Immature natural killer cell (primary cell): ENCODE results near the gene C17orf67. TPM values are rescaled to one million over a fixed set of nuclear protein-coding genes. Genes with fewer than 3 reads are reported as not detected.
A peak's percentile ranks its signal among the peaks of the same experiment; 100 is the strongest.

Experiments used
- DNase-seq, 3 donors: peaks; one replicate each; pipeline ENCODE4 v3.0.0; 2022; ENCODE audit warnings: mixed read lengths in 1 of 3
- H3K27ac Mint-ChIP-seq, 6 donors: one replicate each; pipeline ENCODE4 v1.8.0; 2020; ENCODE audit warnings: mixed read lengths in 6 of 6, mild to moderate bottlenecking in 5 of 6, inconsistent platforms in 4 of 6, moderate library complexity in 3 of 6
- H3K27me3 Mint-ChIP-seq, 3 donors: one replicate each; pipeline ENCODE4 v1.8.0; 2020 to 2021; ENCODE audit warnings: low read depth in 3 of 3, mild to moderate bottlenecking in 3 of 3, mixed read lengths in 3 of 3, moderate library complexity in 3 of 3, inconsistent platforms in 1 of 3
- H3K36me3 Mint-ChIP-seq, 3 donors: one replicate each; pipeline ENCODE4 v1.8.0; 2020; ENCODE audit warnings: mixed read lengths in 3 of 3, inconsistent platforms in 2 of 3, mild to moderate bottlenecking in 2 of 3
- H3K4me1 Mint-ChIP-seq, 2 donors: one replicate each; pipeline ENCODE4 v1.8.0; 2020; ENCODE audit warnings: inconsistent platforms in 2 of 2, mild to moderate bottlenecking in 2 of 2, mixed read lengths in 2 of 2, moderate library complexity in 1 of 2
- H3K4me3 Mint-ChIP-seq, 5 donors: one replicate each; pipeline ENCODE4 v1.8.0; 2020; ENCODE audit warnings: mild to moderate bottlenecking in 5 of 5, mixed read lengths in 5 of 5, inconsistent platforms in 3 of 5, moderate library complexity in 3 of 5
- H3K9me3 Mint-ChIP-seq, 6 donors: one replicate each; pipeline ENCODE4 v1.8.0; 2020; ENCODE audit warnings: mild to moderate bottlenecking in 6 of 6, mixed read lengths in 6 of 6, inconsistent platforms in 4 of 6, moderate library complexity in 3 of 6
- polyA plus RNA-seq, 3 donors: library from polyadenylated mRNA; unstranded; fragments of 300-500 nt; fragmentation: Illumina TruSeq; gene quantifications; one replicate each; pipeline ENCODE4 v1.2.3, GENCODE V29; 2021

The C17orf67 gene
- polyA plus RNA-seq, 3 donors from 2014 or later, result 0.68 to 1.7 (median 0.83) TPM

DNA sequence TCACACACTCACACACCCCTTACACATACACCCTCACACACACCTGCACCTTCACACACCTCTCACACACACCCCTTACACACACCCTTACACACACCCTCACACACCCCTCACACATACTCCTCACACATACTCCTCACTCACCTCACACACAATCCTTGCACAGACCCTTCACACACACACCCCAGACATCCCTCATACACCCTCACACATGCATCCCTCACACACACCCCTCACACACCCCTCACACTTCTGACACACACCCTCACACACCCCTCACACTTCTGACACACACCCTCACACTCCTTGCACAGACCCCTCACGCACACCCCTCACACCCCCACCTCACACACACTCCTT, 23.9 kb downstream of the C17orf67 start:
- Mint-ChIP-seq H3K4me3 (no peak overlapping the region), H3K27ac (no peak overlapping the region), H3K36me3 (peaks cover 0 to 13% (median 5%) of the 10 kb centered on the region in 3 donors), H3K27me3 (peaks cover 0 to 5% (median 0%) of the 10 kb centered on the region in 3 donors), H3K4me1 (no peaks in the 10 kb centered on the region), H3K9me3 (no peaks in the 10 kb centered on the region)
- no peak for DNase-seq

- DNase-seq, result no peak
- H3K36me3 Mint-ChIP-seq, result peaks cover 0 to 13% (median 5%) of the 10 kb centered on the region in 3 donors
- no peaks in the 10 kb centered on the region for H3K4me1 Mint-ChIP-seq
- H3K4me3 Mint-ChIP-seq, result no peak overlapping the region
- no peaks in the 10 kb centered on the region for H3K9me3 Mint-ChIP-seq
- H3K27ac Mint-ChIP-seq, result no peak overlapping the region
- H3K27me3 Mint-ChIP-seq, result peaks cover 0 to 5% (median 0%) of the 10 kb centered on the region in 3 donors
Measured at GRCh38 chr17:56809106-56809819, 24.5 kb downstream of the C17orf67 start.

- no peaks in the 10 kb centered on the region for H3K9me3 Mint-ChIP-seq
- no peaks in the 10 kb centered on the region for H3K4me1 Mint-ChIP-seq
- H3K27me3 Mint-ChIP-seq, result peaks cover 0 to 5% (median 0%) of the 10 kb centered on the region in 3 donors
- no peak overlapping the region for H3K4me3 Mint-ChIP-seq
- H3K36me3 Mint-ChIP-seq, result peaks cover 0 to 12% (median 5%) of the 10 kb centered on the region in 3 donors
- no peak for DNase-seq
- no peak overlapping the region for H3K27ac Mint-ChIP-seq
Measured at GRCh38 chr17:56808503-56808902, 25.2 kb downstream of the C17orf67 start.

- H3K27ac Mint-ChIP-seq, result no peak overlapping the region
- peaks cover 0 to 9% (median 5%) of the 10 kb centered on the region in 3 donors for H3K36me3 Mint-ChIP-seq
- no peak for DNase-seq
- H3K4me1 Mint-ChIP-seq, result no peaks in the 10 kb centered on the region
- no peaks in the 10 kb centered on the region for H3K9me3 Mint-ChIP-seq
- H3K27me3 Mint-ChIP-seq, result peaks cover 0 to 5% (median 0%) of the 10 kb centered on the region in 3 donors
- no peak overlapping the region for H3K4me3 Mint-ChIP-seq
Measured at GRCh38 chr17:56807723-56808122, 26.0 kb downstream of the C17orf67 start.

DNA sequence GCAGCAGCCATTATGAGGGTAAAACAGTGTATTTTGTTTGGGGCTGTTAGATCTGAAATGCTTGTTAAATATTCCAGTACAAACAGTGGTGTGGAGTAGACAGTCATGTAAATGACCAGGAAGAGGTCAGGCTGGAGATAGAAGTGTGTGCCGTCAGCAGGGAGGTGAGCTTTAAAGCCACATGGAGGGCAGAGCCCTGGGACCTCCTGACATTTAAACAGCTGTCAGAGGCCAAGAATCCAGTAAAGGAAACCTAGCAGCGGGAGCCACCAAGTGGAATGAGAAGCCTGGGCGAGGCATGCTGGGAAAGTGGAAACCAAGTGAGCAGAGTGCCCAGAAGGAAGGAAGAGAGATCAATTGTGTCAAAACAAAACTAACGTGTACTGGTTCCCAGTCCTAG, 26.8 kb downstream of the C17orf67 start:
- H3K9me3 Mint-ChIP-seq, result no peaks in the 10 kb centered on the region
- H3K36me3 Mint-ChIP-seq, result peaks cover 0 to 5% (median 4%) of the 10 kb centered on the region in 3 donors
- peaks cover 0 to 5% (median 0%) of the 10 kb centered on the region in 3 donors for H3K27me3 Mint-ChIP-seq
- H3K4me3 Mint-ChIP-seq, result no peak overlapping the region
- no peak for DNase-seq
- no peak overlapping the region for H3K27ac Mint-ChIP-seq
- no peaks in the 10 kb centered on the region for H3K4me1 Mint-ChIP-seq

GRCh38 chr17:56804454-56804853, 29.3 kb downstream of the C17orf67 start:
- Mint-ChIP-seq H3K36me3 (peaks cover 0 to 9% (median 7%) of the 10 kb centered on the region in 3 donors), H3K4me3 (no peak overlapping the region), H3K27me3 (peaks cover 0 to 3% (median 0%) of the 10 kb centered on the region in 3 donors), H3K4me1 (no peaks in the 10 kb centered on the region), H3K9me3 (no peaks in the 10 kb centered on the region), H3K27ac (no peak overlapping the region)
- DNase-seq, result no peak

DNA sequence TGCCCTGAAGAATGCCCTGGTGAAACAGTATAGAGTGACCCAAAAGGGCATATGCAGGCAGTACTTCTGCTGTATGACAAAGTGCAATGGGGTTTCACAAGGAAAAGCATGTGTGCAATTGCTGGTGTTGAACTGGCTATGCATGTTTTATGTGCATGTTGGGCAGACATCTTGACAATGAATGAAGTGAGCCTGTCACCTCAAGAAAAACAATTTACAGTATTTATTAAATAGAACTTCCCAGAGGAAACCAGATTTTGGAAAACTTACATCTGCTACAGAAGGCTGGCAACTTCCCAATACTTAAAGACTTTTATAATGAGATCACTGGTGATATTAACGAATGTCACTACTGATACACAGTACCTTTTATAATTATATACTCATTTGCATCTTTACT, 30.6 kb downstream of the C17orf67 start:
- DNase-seq, result no peak
- no peak overlapping the region for H3K27ac Mint-ChIP-seq
- H3K9me3 Mint-ChIP-seq, result no peaks in the 10 kb centered on the region
- H3K36me3 Mint-ChIP-seq, result peaks cover 0 to 9% (median 7%) of the 10 kb centered on the region in 3 donors
- H3K27me3 Mint-ChIP-seq, result peaks cover 0 to 3% (median 0%) of the 10 kb centered on the region in 3 donors
- H3K4me3 Mint-ChIP-seq, result no peak overlapping the region
- H3K4me1 Mint-ChIP-seq, result no peaks in the 10 kb centered on the region

GRCh38 chr17:56801459-56802178, 32.1 kb downstream of the C17orf67 start:
- no peak for DNase-seq
- no peaks in the 10 kb centered on the region for H3K9me3 Mint-ChIP-seq
- no peaks in the 10 kb centered on the region for H3K27me3 Mint-ChIP-seq
- H3K4me1 Mint-ChIP-seq, result no peaks in the 10 kb centered on the region
- peaks cover 0 to 8% (median 5%) of the 10 kb centered on the region in 3 donors for H3K36me3 Mint-ChIP-seq
- no peak overlapping the region for H3K4me3 Mint-ChIP-seq
- no peak overlapping the region for H3K27ac Mint-ChIP-seq

- Mint-ChIP-seq H3K4me1 (no peaks in the 10 kb centered on the region), H3K36me3 (peaks cover 0 to 13% (median 4%) of the 10 kb centered on the region in 3 donors), H3K9me3 (no peaks in the 10 kb centered on the region), H3K27me3 (no peaks in the 10 kb centered on the region), H3K27ac (no peak overlapping the region), H3K4me3 (no peak overlapping the region)
- no peak for DNase-seq
Measured at GRCh38 chr17:56798916-56799315, 34.8 kb downstream of the C17orf67 start.

DNA sequence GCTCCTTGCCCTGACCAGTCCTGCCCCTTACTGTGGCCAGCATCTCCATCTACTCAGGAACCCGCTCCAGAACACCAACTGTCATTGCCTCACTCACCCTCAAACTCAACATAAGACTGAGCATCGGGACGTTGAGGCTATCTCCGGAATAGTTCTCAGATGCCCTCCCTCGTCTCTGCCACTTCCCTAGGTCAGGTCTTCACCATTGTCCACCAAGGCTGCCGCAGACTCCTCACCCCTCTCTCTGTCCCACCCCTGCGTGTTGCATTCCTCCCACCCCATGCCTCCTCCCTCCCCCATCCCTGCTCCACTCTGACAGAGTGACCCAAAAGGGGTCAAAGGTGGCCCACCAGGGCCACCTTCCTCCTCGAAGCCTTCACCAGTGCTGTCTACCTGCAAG, 37.2 kb downstream of the C17orf67 start:
- peaks cover 2 to 4% (median 3%) of the 10 kb centered on the region in 3 donors for H3K27me3 Mint-ChIP-seq

GRCh38 chr17:56795221-56795865, 38.4 kb downstream of the C17orf67 start:
- no peak for DNase-seq
- H3K9me3 Mint-ChIP-seq, result peaks cover 0 to 6% (median 5%) of the 10 kb centered on the region in 6 donors
- H3K4me3 Mint-ChIP-seq, result no peak overlapping the region
- H3K27ac Mint-ChIP-seq, result no peak overlapping the region
- no peaks in the 10 kb centered on the region for H3K4me1 Mint-ChIP-seq
- peaks cover 1 to 14% (median 4%) of the 10 kb centered on the region in 3 donors for H3K36me3 Mint-ChIP-seq
- H3K27me3 Mint-ChIP-seq, result peaks cover 2 to 6% (median 4%) of the 10 kb centered on the region in 3 donors

More for the DNA sequence above, 37.2 kb downstream of the C17orf67 start:
- DNase-seq, result no peak
- no peak overlapping the region for H3K4me3 Mint-ChIP-seq
- no peaks in the 10 kb centered on the region for H3K4me1 Mint-ChIP-seq
- H3K27ac Mint-ChIP-seq, result no peak overlapping the region
- peaks cover 4 to 16% (median 4%) of the 10 kb centered on the region in 3 donors for H3K36me3 Mint-ChIP-seq
- H3K9me3 Mint-ChIP-seq, result peaks cover 0 to 6% (median 4%) of the 10 kb centered on the region in 6 donors

DNA sequence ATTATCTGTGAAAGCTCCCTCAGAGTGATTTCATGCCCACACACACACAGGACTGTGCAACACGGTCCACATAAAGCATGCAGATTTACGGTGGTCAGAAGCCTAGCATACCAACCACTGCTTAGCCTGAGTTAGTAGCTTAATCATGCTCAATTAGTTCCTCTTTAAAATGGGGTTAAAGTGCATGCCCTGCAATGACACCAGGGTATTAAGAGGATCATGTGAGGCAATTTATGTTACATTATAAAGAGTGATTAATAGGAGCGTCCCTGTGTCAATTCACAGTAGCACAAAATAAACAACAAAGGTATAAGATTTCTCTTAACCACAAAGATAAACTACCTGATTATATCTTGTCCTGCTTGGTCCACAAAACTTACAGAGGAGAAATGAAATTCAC, 39.8 kb downstream of the C17orf67 start:
- H3K27me3 Mint-ChIP-seq, result peaks cover 2 to 6% (median 6%) of the 10 kb centered on the region in 3 donors
- H3K36me3 Mint-ChIP-seq, result peaks cover 0 to 17% (median 4%) of the 10 kb centered on the region in 3 donors
- no peak for DNase-seq
- H3K4me3 Mint-ChIP-seq, result no peak overlapping the region
- H3K4me1 Mint-ChIP-seq, result no peaks in the 10 kb centered on the region
- peaks cover 0 to 6% (median 5%) of the 10 kb centered on the region in 6 donors for H3K9me3 Mint-ChIP-seq
- no peak overlapping the region for H3K27ac Mint-ChIP-seq

DNA sequence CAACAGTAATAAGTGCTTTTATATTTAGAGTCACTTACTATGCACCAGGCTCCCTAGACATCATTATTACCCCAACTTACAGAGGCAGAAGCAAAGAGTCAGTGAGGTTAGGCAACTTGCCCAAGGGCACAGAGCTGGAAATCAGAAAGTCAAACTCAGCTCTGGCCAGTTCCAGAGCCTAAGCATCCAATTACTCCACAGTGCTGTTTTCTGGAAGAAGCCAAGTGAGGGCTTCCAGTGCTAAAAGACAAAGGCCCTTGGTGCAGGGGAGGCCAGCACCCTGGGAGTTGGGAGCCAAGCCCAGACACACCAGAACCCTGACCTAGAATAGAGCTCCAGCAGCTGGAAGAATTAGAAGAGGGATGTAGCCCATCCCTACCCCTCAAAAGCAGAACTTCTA, 40.2 kb downstream of the C17orf67 start:
- H3K4me3 Mint-ChIP-seq, result no peak overlapping the region
- no peaks in the 10 kb centered on the region for H3K4me1 Mint-ChIP-seq
- H3K9me3 Mint-ChIP-seq, result peaks cover 0 to 6% (median 5%) of the 10 kb centered on the region in 6 donors
- no peak overlapping the region for H3K27ac Mint-ChIP-seq
- H3K27me3 Mint-ChIP-seq, result peaks cover 2 to 6% (median 6%) of the 10 kb centered on the region in 3 donors
- peaks cover 0 to 17% (median 4%) of the 10 kb centered on the region in 3 donors for H3K36me3 Mint-ChIP-seq
- DNase-seq, result no peak

DNA sequence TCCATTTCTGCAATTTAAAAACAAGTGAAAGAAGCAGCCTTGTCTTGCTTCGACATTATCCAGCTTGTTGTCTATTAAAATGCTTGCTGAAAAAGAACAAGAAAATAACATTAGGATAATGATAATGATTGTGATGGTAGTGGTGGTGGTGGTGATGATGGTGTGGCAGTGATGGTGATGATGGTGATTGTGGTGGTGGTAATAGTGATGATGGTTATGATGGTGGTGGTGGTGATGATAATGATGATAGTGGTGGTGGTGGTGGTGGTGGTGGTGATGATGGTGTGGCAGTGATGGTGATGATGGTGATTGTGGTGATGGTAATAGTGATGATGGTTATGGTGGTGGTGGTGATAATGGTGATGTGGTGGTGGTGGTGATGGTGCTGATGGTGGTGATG, 41.5 kb downstream of the C17orf67 start:
- H3K27me3 Mint-ChIP-seq, result peaks cover 2 to 6% (median 6%) of the 10 kb centered on the region in 3 donors
- peak overlapping the region in 2 of 5 donors; percentile 36 to 54 for H3K4me3 Mint-ChIP-seq
- no peak for DNase-seq
- peaks cover 0 to 12% (median 4%) of the 10 kb centered on the region in 3 donors for H3K36me3 Mint-ChIP-seq
- peaks cover 4 to 7% of the 10 kb centered on the region in 2 donors for H3K4me1 Mint-ChIP-seq
- H3K9me3 Mint-ChIP-seq, result peaks cover 0 to 6% (median 5%) of the 10 kb centered on the region in 6 donors
- H3K27ac Mint-ChIP-seq, result peak overlapping the region in 4 of 6 donors; percentile 49 to 83 (median 75)
